ENCODE results near the gene GPHA2.

The GPHA2 gene

GRCh38 chr11:64920124-64920523 lies 15.6 kb downstream of the GPHA2 start:
- Histone ChIP-seq H3K9me3 (replicated peaks; ENCODE audit: insufficient read depth, low read length) (no peaks in the 10 kb centered on the region), H3K79me2 (ENCODE audit: low read length) (peaks cover 18% of the 10 kb centered on the region), H3K9me2 (replicated peaks; ENCODE audit: insufficient read depth, low read length) (no peaks in the 10 kb centered on the region), H3K36me3 (replicated peaks; ENCODE audit: insufficient read depth, low read length) (no peaks in the 10 kb centered on the region), H3K27ac (ENCODE audit: low read length) (no peak overlapping the region), H3K27me3 (replicated peaks; ENCODE audit: insufficient read depth, low read length) (no peaks in the 10 kb centered on the region), H3K4me3 (ENCODE audit: low read length) (no peak overlapping the region), H3K4me2 (ENCODE audit: low read depth, low read length) (no peak overlapping the region), H3F3A (ENCODE audit: insufficient read depth, low read length) (peaks cover 4% of the 10 kb centered on the region; the same call in 1 of the 2 replicates), H2AFZ (ENCODE audit: low read length) (no peak overlapping the region), H3K4me1 (ENCODE audit: low read length) (peaks cover 6% of the 10 kb centered on the region), H3K9ac (ENCODE audit: low read length) (no peak overlapping the region), H4K20me1 (ENCODE audit: insufficient read depth, low read length) (no peaks in the 10 kb centered on the region)
- DNase-seq = no peak
- TF ChIP-seq EZH2phosphoT487 (IDR thresholded peaks at IDR 0.05; ENCODE audit: low read length) = no peak
- no peak for TF ChIP-seq EZH2 (optimal IDR thresholded peaks at IDR 0.05; ENCODE audit: low read depth, low read length)
- TF ChIP-seq, protein P1, sequence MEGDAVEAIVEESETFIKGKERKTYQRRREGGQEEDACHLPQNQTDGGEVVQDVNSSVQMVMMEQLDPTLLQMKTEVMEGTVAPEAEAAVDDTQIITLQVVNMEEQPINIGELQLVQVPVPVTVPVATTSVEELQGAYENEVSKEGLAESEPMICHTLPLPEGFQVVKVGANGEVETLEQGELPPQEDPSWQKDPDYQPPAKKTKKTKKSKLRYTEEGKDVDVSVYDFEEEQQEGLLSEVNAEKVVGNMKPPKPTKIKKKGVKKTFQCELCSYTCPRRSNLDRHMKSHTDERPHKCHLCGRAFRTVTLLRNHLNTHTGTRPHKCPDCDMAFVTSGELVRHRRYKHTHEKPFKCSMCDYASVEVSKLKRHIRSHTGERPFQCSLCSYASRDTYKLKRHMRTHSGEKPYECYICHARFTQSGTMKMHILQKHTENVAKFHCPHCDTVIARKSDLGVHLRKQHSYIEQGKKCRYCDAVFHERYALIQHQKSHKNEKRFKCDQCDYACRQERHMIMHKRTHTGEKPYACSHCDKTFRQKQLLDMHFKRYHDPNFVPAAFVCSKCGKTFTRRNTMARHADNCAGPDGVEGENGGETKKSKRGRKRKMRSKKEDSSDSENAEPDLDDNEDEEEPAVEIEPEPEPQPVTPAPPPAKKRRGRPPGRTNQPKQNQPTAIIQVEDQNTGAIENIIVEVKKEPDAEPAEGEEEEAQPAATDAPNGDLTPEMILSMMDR (IDR thresholded peaks at IDR 0.05; ENCODE audit: low read length) = no peak

DNA sequence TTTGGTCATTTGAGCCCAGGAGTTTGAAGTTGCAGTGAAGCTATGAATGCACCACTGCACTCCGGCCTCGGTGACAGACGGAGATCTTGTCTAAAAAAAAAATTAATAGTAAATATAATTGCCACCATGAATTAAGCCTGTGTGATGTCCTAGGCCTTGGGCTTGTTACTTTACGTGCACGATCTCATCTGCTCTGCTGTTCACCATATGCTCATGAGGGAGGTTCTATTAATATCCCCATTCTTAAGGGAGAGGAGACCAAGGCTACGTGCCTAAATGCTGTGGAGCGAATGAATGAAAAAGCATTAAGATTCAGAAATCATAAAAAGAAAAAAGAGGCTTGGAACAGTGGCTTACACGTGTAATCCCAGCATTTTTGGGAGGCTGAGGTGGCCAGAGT lies 16.1 kb downstream of the GPHA2 start:
- H4K20me1 ChIP-seq (ENCODE audit: insufficient read depth, low read length) = no peaks in the 10 kb centered on the region
- H3K9ac ChIP-seq (ENCODE audit: low read length) = no peak overlapping the region
- H3K4me3 ChIP-seq (ENCODE audit: low read length) = no peak overlapping the region
- no peaks in the 10 kb centered on the region for H3K9me2 ChIP-seq (replicated peaks; ENCODE audit: insufficient read depth, low read length)
- peaks cover 4% of the 10 kb centered on the region; the same call in 1 of the 2 replicates for H3F3A ChIP-seq (ENCODE audit: insufficient read depth, low read length)
- no peak for DNase-seq
- H3K27me3 ChIP-seq (replicated peaks; ENCODE audit: insufficient read depth, low read length) = no peaks in the 10 kb centered on the region
- no peaks in the 10 kb centered on the region for H3K9me3 ChIP-seq (replicated peaks; ENCODE audit: insufficient read depth, low read length)
- no peaks in the 10 kb centered on the region for H3K36me3 ChIP-seq (replicated peaks; ENCODE audit: insufficient read depth, low read length)
- H3K4me2 ChIP-seq (ENCODE audit: low read depth, low read length) = no peak overlapping the region
- H3K4me1 ChIP-seq (ENCODE audit: low read length) = peaks cover 6% of the 10 kb centered on the region
- TF ChIP-seq, protein P1 (IDR thresholded peaks at IDR 0.05; ENCODE audit: low read length) = no peak
- TF ChIP-seq EZH2 (optimal IDR thresholded peaks at IDR 0.05; ENCODE audit: low read depth, low read length) (no peak), EZH2phosphoT487 (IDR thresholded peaks at IDR 0.05; ENCODE audit: low read length) (no peak)
- no peak overlapping the region for H2AFZ ChIP-seq (ENCODE audit: low read length)
- H3K27ac ChIP-seq (ENCODE audit: low read length) = no peak overlapping the region
- H3K79me2 ChIP-seq (ENCODE audit: low read length) = peaks cover 20% of the 10 kb centered on the region

GRCh38 chr11:64918017-64918416 lies 17.7 kb downstream of the GPHA2 start:
- peak overlapping the region; percentile 14; the same call in 1 of the 2 replicates for H3K27ac ChIP-seq (ENCODE audit: low read length)

More at GRCh38 chr11:64918017-64918416, 17.7 kb downstream of the GPHA2 start:
- Histone ChIP-seq H3K9ac (ENCODE audit: low read length) (peak overlapping the region; percentile 55; the same call in 1 of the 2 replicates), H3K4me2 (ENCODE audit: low read depth, low read length) (peak overlapping the region; percentile 78), H4K20me1 (ENCODE audit: insufficient read depth, low read length) (no peaks in the 10 kb centered on the region), H3F3A (ENCODE audit: insufficient read depth, low read length) (peaks cover 4% of the 10 kb centered on the region; the same call in 1 of the 2 replicates), H3K27me3 (replicated peaks; ENCODE audit: insufficient read depth, low read length) (no peaks in the 10 kb centered on the region), H2AFZ (ENCODE audit: low read length) (peak overlapping the region; percentile 75), H3K36me3 (replicated peaks; ENCODE audit: insufficient read depth, low read length) (no peaks in the 10 kb centered on the region), H3K4me1 (ENCODE audit: low read length) (peaks cover 6% of the 10 kb centered on the region), H3K4me3 (ENCODE audit: low read length) (peak overlapping the region; percentile 58), H3K79me2 (ENCODE audit: low read length) (peaks cover 20% of the 10 kb centered on the region), H3K9me2 (replicated peaks; ENCODE audit: insufficient read depth, low read length) (no peaks in the 10 kb centered on the region), H3K9me3 (replicated peaks; ENCODE audit: insufficient read depth, low read length) (no peaks in the 10 kb centered on the region)
- TF ChIP-seq EZH2phosphoT487 (IDR thresholded peaks at IDR 0.05; ENCODE audit: low read length) = no peak
- TF ChIP-seq, protein P1 (IDR thresholded peaks at IDR 0.05; ENCODE audit: low read length) = peak; percentile 25
- peak; percentile 50 for DNase-seq
